GM19035 (cell line): ENCODE measurements around the gene DIPK1C.

ENCODE experiments used
- ATAC-seq: cut with Tn5 transposase; IDR thresholded peaks from one replicate; pipeline ENCODE4 v1.9.1; 2021; ENCODE audit not compliant: unreplicated experiment

The DIPK1C gene

DNA sequence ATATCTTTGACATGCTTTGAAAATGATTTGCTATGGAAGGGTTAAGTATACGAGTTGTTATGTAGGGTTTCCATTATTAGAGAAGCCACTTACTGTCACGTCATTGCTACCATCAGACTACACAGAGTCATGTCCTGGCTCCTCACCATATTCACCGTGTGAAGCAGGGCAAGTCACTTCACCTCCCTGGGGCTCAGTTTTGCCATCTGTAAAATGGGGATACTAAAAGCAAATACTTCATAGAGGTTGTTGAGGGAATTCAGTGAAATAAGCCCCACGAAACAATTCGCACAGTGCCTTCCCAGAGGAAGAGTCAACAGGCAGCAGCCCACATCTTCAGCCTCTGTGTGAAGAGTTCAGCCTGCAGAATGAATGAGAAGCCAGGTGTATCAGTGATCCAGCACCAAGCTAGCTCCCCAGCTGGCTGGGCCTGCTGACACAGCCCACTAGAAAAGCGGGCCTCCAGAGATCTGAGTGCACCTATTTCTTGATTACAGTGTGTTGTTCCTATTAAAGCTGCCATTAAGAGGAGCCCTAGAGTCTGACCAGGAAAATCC is 3.4 kb downstream of the DIPK1C start:
- no peak for ATAC-seq

DNA sequence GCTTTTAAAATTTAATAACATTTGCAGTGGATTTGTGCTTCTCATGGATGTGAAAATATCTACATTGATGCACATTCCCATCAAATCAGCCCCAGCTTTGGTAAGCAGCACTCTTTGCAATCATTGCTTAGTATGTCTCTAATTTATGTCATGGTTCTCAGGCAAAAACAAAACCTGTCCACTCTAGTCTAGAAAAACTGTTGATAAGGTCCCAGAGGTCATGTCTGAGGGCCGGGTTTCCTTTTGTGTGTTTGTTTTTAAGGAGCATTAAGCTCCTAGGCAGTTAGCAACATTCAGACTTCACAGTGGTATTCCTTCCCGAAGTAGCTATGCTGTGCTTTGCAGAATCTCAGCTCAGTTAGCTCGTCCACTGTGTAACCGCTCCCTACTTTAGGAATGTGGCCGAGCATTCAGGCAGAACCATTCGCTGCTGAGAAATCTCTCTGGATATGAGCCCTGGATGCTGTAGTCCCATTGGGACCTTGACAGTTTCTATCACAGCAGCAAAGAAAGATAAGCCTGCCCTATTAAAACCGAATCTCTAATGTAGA is 4.0 kb downstream of the DIPK1C start:
- no peak for ATAC-seq

DNA sequence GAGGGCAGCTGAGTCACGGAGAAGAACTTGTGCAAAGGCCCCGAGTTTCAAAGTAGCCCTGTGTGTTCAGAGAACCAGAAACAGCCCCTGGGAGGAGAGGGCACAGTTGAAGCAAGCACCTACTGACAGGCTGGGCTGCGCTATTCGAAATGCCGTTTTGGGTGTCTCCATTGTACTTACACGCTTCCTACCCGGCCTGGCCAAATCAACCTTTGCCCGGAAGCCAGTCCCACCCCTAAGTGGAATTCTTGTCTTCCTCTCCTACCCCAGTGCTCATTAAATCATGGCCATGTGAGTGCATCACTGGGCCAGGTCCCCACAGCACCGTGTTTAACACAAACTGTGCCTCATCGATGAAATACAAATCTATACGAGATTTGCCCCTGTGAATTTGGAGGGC is 6.0 kb downstream of the DIPK1C start:
- no peak for ATAC-seq

DNA sequence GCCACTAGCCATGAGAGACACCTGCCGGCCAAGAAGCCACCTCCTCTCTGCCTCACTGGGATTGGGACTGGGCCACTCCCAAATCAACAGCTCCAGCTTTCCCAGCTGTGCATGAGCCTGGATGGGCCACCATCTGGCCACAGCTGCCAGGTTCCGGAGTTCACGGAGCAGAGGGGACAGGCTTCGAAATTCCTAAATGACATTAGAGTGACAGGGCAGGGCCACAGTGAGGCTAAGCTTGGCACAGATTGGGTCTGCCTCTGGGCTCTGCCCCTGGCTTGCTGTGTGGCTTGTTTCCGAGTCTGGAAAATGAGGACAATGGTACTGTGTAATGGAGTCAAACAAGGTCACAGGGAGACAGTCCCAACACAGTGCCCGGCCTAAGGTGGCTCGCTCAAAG is 6.5 kb downstream of the DIPK1C start:
- no peak for ATAC-seq

DNA sequence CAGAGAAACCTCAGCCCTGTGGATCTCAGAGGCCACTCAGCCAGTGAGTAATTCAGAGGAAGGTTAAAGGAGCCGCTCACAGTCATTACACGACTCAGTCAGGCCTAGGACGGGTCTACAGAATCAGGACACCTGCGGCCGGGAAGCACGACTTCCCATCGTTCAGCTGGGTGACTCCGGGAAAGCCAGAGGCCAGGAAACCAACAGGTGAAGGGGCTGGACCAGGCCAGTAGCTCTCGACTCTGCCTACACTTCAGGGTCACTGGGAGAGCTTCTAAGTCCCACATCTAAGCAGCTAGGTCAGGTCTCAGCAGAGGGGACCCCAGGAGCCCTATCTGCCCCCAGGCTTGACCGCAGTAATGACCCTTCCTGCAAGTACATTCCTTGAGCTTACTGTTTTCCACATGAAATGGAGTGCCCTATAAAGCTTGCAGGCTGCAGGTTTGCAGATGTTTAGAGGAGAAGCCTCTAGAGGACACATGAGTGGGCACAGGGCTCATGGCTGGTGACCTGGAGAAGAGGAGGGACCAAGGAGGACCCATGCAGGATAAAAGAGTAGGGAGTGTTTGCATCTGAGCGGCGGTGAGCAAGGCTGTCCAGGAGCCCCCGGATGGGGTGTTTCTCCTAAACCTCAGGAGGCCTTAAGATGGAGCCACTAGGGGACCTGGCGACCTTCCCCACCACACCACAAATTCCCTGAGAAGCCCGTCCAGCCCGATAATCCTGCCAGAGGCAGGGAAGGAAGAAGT is 9.5 kb downstream of the DIPK1C start:
- no peak for ATAC-seq

GRCh38 chr18:74446631-74447403 is 10.3 kb downstream of the DIPK1C start:
- ATAC-seq = no peak

GRCh38 chr18:74446178-74446577 is 10.9 kb downstream of the DIPK1C start:
- ATAC-seq = no peak

- ATAC-seq = no peak
These were observed 11.5 kb downstream of the DIPK1C start for GRCh38 chr18:74445585-74445984.

DNA sequence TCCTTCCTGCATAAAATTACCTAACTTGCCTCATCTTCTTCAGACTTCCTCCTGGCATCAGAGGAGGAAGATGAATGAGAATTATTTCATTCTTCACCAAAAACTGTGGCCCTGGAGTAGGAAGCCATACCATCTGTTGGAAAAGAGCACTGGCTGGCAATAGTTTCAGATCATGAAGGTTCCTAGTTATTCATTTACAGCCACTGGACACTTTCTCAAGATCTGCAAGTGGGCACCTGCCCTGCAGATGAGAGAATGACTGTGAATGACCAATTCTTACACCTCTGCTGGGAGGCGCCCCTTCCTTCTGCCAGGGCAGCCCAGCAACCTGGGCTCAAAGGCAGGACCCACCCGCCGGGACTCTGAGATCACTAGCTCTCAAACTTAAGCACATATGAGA is 13.0 kb downstream of the DIPK1C start:
- no peak for ATAC-seq

GRCh38 chr18:74440808-74441427 is 16.2 kb downstream of the DIPK1C start:
- ATAC-seq = no peak

DNA sequence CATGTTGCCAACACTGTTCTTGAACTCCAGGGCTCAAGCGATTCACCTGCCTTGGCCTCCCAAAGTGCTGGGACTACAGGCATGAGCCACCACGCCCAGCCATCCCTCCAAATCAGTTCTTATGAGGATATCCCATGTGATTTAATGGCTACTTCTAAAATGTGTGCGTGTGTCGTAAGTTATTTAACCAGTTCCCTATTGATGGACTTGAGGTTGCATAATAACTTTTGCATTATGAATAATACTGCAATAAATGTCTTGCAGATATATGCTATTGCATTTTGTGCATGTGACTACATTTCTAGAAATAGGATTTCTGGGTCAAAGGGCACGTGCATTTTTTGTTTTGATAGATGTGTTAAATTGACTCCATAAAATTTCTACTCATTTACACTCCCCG is 19.0 kb downstream of the DIPK1C start:
- no peak for ATAC-seq

DNA sequence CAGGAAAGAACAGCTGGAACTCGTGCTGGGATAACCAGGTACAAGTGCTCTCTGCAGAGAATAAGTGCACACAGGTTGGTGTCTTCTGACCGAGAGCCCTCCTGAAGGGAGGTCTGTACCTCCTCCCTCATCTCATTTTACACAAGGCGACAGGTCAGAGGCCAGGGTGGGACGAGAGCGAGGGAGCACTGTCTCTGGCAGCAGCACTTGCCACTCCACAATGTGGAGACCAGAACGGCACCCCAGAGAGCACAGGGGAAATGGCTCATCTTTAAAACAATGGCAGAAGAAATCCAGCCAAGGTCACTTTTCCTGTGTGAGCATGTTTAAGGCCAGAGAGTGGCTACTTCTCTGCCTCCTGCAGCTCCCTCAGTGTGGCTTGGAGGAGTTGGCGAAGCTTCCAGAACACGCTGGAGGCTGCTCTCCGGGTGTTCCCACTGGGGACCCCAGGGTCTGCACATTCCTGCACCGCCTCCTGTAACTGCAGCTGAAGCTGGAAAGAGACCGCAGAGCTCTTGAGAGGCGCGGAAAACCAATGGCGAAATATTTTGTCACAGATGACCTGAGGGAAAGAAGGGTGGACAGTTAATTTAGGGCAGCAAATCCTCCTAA is 20.8 kb downstream of the DIPK1C start:
- no peak for ATAC-seq

DNA sequence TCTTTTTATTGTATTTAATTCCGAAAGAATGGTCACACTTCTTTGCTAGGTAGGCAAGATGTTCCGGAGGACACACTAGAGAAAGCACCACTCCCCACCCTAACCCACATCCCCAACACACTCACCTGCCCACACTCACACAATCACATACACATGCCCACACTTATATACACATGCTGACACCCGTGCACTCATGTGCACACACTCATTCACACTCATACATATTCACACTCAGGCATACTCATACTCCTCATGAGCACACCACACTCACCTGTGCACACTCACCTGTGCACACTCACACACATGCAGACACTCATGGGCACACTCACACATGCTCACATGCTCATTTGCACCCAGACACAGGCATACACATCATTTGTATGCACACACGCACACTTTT is 21.4 kb downstream of the DIPK1C start:
- no peak for ATAC-seq

DNA sequence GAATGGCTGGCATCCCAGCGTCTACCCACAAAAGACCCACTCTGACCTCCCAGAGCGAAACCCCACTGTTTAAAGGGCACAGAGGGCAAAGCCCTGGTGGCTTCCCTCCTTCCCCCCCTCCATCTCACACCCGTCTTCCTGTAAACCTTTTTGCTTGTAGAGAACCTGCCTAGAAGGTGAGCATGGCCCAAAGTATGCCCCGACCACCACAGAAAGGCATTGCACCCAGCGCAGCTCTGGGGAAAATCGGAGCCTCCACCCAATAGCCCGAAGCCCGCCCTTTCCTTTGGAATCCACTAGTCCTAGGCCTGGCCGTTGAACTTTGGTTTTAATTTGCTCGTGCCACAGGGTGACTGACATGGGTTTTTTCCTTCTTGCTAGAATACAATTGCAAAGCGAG is 22.6 kb downstream of the DIPK1C start:
- ATAC-seq = no peak

DNA sequence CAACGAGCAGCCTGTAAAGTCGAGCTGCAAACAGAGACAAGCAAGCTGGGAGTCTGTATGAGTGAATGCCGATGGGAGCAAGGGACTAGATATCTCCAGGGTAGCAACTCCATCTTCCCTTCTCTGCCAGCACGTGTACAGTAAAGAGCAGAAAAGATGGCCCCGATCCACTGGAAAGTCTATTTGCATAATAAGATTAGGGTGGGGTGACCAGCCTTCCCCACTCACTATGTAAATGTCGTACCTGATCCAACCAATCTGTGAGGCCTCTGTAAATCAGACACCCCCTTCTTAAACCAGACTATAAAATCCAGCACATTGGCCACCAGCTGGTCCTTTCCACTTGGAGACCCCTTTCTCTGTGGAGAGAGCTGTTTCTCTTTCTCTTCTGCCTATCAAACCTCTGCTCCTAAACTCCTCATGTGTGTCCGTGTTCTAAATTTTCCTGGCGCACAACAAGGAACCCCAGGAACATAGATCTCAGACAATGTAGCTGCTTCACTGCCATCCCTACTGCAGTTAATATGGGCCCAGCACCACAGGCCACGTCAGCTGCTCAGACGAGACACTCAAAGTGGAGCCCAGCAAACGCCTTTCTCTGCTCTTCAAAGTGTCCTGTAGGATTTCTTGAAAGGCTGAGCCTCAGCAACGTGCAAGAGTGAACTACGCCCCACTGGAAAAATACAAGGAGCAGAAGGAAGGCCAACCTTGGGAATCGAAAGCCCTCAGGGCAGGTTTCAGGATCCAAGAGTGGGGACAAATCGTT is 26.1 kb downstream of the DIPK1C start:
- no peak for ATAC-seq

- ATAC-seq = no peak
These were observed 26.9 kb downstream of the DIPK1C start for GRCh38 chr18:74430231-74430630.

GRCh38 chr18:74429096-74429495 is 28.0 kb downstream of the DIPK1C start:
- no peak for ATAC-seq

DNA sequence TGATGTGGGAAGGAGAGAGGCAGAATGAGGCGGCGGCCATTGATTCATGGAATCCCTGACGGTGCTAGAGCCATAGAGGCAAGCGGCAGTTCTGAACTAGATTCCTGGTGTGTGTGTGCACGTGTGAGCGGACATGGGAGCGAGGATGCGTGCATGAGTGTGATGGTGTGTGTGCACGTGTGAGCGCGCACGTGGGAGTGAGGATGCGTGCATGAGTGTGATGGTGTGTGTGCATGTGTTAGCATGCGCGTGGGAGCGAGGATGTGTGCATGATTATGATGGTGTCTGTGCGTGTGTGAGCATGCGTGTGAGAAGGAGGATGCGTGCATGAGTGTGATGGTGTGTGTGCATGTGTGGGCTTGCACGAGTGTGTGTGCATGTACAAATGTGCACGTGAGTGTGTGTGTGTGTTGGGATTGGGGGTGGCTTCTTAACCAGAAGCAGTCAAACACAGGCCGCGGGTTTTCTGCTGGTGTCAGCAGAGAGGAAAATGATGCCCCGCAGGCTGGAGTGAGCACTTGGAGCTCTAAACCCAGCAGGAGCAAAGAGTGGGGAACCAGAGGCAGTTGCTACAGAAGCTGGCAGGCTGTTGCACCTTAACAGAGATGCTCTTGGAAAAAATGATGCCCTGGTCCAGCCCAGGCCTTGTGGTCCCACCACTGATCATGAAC is 29.5 kb downstream of the DIPK1C start:
- ATAC-seq = no peak

DNA sequence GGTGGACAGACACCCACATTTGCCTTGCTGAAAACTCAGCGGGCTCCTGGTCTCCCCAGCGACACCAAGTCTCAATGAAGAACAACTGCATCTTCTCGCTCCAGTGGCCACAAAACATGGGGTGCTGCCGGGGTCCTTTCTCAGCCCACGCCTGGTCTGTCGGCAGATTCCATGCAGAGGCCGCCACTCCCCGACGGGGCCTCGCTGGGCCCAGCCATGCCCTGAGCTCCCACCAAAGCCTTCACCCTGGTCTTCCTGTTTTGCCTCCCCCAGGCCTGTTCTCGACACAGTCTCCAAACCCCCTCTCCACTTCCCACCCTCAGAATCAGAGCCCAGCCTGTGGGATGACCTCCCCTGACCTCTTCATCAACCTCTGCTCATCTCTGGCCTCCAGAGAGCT is 31.2 kb downstream of the DIPK1C start:
- ATAC-seq = no peak

DNA sequence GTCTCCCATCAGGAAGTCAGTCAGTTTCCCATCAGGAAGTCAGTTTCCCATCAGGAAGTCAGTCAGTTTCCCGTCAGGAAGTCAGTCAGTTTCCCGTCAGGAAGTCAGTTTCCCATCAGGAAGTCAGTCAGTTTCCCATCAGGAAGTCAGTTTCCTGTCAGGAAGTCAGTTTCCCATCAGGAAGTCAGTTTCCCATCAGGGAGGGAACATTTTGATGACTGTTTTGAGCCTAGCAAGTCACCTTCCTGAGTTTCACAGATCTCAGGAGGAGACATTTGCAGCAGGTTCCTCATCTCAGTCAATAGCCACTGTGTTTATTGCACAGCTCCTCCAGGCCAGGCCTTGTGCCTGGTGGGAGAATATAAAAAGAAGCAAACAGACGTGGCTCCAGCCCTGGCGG is 31.9 kb downstream of the DIPK1C start:
- ATAC-seq = no peak
